GM18870 (cell line): ENCODE results near the gene CEACAM1.
"Not testable (repeated sequence)": the region's sequence is repeated elsewhere in the genome, so short reads cannot be mapped to it uniquely, and the experiment has no call there.

ENCODE experiments used
- ATAC-seq: cut with Tn5 transposase; IDR thresholded peaks from one replicate; pipeline ENCODE4 v1.9.1; 2021; ENCODE audit warnings: moderate library complexity; ENCODE audit not compliant: unreplicated experiment

CEACAM1 gene

DNA sequence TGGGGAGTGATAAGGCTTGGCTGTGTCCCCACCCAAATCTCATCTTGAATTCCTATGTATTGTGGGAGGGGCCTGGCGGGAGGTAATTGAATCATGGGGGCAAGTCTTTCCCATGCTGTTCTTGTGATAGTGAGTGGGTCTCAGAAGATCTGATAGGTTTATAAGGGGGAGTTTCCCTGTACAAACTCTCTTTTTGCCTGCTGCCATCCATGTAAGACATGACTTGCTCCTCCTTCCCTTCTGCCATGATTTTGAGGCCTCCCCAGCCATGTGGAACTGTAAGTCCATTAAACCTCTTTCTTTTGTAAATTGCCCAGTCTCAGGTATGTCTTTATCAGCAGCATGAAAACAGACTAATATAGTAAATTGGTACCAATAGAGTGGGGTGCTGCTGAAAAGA, 20.8 kb upstream of the CEACAM1 start:
- not testable (repeated sequence) for ATAC-seq

DNA sequence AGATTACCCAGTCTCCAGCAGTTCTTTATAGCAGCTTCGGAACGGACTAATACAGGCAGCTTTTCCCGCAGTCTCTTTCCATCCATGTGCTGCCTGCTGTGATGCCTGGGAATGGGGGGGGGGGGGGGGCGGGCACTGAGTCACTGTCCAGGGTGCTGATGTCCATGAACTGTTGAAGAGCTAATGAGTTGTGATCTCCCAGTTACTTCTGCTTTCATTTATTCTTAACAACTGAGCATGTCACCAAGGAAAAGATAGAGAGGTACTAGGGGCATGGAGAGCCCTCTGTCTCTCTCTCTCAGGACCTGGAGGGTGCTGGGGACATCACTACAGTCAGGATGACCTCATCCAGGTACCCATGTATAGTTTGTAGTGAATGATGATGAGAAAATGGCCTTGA, 20.3 kb upstream of the CEACAM1 start:
- ATAC-seq: no peak

DNA sequence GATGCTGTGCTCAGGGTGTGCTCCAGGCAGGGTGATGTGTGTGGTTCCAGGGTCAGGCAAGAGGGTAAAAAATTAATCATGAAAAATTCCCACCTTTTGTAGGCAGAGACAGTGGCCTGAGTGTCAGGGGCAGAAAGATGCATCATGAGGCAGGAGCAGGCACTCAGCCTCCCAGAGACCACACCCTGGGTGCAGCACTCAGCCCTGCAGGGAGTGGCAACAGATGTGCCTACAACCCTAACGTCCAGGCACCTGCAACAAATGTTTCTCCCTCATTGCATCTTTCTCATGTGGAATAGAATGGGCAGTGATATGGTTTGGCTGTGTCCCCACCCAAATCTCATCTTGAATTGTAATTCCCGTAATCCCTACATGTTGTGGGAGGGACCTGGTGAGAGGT, 19.6 kb upstream of the CEACAM1 start:
- no peak for ATAC-seq

DNA sequence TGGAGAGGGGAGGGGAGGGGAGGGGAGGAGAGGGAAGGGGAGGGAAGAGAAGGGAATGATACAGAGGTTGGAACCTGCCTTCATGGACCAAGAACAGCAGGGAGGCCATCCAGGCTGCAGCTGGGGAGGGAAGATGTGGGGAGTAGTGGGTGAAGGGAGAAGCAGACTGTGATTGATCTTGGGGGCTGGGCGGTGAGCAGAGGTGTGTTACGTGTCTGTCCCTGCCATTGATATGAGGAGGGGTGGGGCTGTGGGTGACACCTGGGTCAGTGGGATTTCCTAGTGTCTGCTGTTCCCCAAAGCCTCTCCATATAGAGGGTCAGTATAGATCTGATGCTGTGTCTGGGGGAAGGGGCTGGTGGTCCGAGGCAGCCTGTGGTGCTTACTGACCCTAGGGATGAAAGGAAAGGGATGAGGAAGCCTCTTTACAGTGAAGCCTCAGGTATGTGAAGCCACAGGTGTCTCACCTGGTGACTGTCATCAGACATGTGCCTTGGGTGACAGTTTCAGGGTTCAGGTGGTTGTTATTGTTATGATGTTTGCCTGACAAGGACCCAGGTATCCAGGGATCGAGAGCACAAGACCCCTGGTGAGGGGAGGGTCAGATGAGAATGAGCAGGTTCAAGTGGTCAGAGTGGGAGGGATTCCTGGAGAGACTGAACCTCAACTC, 18.7 kb upstream of the CEACAM1 start:
- no peak for ATAC-seq

DNA sequence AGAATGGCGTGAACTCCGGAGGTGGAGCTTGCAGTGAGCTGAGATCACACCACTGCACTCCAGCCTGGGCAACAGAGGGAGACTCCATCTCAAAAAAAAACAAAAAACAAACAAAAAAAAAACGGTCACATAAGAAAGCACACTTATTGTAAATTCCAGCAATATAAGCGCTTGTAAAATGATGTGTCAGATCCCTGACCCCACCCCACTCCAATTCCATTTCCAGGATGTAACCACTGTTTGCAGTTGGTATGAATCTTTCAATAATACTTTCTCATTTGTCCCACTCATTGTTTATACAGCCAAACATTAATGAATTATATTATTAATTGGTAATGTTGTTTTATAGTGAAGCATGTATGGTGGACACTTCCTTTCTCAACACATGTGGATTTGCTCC, 15.9 kb upstream of the CEACAM1 start:
- ATAC-seq: no peak

DNA sequence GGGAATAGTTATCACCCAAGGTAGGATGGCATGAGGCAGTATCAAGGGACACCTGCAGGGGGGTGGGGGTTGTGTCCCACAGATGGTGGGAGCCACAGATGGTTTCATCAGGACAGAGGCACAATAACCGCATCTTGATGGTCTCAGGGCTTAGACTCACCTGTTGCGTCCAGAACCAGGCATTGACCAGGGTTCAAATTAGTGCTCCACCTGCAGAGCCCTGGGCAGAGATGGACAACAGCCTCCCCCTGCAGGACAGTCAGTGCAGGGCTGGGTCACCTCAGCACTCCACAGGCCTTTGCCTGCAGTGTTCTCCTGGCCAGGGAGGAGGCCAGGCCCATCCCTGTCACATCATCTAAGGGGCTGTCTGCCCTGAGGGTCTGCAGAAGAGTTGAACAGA, 14.5 kb upstream of the CEACAM1 start:
- no peak for ATAC-seq

DNA sequence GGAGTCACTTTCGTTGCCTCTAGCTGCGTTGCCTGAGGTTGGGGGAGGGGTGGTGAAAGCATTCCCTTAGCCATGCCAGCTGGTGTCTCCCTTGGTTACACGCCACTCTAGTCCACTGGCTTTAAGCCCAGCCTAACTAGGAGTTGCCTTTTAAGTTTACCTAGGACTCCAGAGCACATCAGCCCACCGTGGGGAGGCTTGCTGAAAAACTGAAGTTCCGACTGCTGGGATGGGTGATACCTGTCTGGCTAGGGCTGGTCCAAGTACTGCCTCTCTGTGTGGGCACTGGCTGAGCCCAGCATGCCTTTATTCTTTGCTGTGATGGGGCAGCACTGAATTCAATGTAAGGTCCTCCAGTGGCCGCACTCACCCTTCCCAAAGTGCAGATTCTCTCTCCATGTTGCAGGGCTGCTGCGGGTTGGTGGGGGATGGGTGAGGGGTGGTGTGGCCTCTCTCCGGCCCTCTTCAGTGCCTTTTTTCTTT, 11.8 kb upstream of the CEACAM1 start:
- ATAC-seq: no peak

DNA sequence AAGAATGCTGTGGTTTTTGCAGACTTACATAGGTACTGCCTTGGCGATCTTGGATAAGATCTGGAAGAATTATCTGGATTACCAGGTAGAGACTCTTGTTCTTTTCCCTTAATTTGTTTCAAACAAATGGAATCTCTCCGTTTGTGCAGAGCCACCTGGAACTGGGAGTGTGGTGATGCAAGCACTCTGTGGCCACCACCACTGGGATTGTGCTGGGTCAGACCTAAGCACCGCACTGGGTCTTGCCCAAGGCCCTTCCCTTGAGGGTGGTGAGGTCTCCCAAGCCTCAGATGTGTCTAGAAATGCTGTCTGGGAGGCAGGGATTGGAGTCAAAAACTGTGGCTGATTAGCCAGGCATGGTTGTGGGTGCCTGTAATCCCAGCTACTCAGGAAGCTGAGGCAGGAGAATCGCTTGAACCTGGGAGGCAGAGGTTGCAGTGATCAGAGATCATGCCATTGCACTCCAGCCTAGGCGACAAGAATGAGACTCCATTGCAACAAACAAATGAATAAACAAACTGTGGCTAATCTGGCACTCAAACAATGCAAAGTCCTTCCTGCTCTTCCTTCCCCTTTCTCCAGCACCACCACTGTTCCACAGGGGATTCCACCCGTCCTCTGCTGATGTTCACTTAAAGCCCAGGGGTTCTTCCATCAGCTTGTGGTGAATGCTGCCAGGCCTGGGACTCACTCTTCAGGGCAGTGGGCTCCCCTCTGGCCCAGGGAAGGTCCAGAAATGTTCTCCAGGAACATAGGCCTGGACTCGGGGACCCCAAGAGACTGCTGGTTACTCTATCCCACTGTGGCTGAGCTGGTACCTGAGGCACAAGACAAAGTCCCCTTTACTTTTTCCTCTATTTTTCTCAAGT, 10.8 kb upstream of the CEACAM1 start:
- no peak for ATAC-seq

DNA sequence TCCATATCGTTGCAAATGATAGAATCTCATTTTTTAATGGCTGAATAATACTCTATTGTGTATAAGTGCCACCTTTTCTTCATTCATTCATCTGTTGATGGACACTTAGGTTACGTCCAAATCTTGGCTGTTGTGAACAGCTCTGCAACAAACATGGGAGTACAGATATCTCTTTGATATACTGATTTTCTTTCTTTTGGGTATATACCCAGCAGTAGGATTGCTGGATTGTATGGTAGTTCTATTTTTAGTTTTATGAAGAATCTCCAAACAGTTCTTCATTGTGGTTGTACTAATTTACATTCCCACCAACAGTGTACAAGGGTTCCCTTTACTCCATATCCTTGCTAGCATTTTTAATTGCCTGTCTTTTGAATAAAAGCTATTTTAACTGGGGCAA, 7.0 kb upstream of the CEACAM1 start:
- not testable (repeated sequence) for ATAC-seq

DNA sequence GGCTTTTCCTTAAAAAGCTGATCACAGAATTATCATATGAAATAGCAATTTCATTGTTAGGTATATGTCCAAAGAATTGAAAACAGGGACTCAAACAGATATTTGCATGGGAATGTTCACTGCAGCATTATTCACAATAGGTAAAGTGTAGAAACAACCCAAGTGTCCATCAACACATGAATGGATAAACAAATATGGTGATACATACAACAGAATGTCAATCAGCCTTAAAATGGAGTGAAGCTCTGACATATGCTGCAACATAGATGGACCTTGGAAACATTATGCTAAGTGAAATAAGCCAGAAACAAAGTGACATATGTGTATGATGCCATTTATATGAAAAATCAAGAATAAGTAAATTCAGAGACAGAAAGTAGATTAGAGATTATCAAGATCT, 6.1 kb upstream of the CEACAM1 start:
- ATAC-seq: no peak

DNA sequence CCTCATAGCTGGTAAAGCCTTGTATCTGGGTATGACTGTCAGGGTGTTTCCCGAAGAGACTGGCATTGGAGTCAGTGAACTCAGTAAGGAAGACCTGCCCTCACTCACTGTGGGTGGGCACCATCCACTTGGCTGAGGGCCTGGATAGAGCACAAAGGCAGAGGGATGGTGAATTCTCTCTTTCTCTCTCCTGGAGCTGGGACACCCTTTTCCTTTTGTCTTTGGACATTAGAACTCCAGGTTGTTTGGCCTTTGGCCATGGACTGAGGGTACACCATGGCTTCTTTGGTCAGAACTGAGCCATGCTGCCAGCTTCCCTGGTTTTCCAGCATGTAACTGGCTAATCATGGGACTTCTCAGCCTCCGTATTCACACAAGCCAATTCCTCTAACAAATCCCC, 4.6 kb upstream of the CEACAM1 start:
- ATAC-seq: no peak

DNA sequence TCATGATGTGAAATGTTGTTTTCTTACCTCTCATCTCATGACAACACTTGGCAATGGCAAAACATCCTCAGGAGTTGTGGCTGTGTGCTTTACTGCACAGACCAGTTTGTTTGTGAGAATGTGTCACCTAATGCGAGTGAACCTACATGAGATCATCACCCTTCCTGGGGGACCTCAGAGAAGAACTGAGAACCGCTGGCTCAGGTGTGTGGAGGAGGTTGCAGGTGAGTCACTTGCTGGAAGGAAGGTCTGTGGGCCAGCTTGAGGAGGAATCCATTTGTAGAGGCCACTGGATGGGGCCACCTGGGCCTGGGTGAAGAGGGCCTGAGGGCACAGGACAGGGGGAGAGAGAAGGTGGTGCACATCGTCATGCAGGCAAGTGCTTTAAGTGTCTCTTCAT, 3.0 kb upstream of the CEACAM1 start:
- no peak for ATAC-seq

DNA sequence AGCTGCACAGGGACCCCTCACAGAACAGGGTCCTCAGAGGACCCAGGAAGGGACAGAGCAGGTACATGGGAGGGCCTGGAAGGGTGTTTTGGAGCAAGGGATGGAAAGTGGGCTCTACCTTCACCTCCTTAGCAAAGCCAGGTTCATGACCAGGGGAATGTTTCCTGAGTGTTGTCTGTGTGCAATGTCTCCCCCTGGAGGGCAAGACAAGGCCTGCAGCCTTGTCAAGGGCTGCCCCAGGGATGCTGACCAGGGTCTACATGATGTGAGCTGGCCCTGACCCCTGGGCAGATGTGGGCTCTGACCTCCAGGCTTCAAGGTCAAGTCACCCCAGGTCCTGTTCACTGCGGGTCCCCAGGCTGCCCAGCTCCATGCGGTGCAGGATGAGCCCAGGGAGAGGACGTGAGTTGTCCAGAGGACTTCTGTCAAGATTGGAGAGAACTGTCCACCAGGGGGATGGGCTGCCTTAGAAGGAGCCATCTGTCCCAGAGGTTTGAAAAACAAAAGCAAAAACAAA, 1.0 kb upstream of the CEACAM1 start:
- ATAC-seq: no peak

DNA sequence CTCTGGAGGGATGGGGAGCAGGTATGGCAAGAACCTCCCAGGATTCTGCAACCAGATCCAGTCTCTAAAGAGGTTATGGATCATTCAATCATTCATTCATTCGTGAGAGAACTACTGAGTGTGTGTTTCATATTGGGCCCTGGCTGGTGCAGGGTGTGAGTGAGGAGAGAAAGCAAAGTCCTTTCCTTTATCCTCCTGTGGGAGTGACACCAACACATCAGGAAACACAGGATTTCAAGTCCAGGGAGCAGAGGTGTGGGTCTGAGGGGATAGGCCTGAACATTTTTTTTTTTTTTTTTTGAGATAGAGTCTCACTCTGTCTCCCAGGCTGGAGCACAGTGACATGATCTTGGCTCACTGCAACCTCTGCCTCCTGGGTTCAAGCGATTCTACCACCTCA, 3.3 kb downstream of the CEACAM1 start:
- ATAC-seq: no peak

DNA sequence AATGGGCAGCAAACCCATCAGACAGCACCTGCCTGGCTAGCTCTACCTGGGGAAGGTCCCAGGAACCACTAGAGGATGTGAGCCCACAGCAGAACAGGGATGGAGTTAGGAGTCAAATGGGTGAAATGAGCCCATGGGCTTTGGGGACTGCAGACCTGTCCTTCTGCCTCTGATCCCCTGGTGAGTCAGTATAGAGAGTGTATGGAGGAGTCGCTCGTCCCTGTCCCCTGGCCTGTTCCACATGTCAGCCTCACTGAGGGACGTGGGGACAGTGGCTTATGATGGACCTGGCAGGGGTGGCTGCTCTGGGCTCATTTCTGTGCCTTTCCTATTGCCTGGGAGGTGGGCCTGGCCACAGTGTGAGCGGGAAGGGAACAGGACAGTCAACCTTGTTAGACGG, 4.0 kb downstream of the CEACAM1 start:
- no peak for ATAC-seq

DNA sequence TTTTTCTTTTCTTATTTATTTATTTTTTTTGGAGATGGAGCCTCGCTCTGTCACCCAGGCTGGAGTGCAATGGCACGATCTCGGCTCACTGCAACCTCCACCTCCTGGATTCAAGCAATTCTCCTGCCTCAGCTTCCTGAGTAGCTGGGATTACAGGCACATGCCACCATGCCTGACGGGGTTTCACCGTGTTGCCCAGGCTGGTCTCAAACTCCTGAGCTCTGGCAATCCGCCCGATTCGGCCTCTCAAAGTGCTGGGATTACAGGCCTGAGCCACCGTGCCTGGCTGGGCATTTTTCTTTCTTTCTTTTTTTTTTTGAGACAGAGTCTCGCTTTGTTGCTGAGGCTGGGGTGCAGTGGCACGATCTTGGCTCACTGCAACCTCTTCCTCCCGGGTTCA, 6.0 kb downstream of the CEACAM1 start:
- not testable (repeated sequence) for ATAC-seq

DNA sequence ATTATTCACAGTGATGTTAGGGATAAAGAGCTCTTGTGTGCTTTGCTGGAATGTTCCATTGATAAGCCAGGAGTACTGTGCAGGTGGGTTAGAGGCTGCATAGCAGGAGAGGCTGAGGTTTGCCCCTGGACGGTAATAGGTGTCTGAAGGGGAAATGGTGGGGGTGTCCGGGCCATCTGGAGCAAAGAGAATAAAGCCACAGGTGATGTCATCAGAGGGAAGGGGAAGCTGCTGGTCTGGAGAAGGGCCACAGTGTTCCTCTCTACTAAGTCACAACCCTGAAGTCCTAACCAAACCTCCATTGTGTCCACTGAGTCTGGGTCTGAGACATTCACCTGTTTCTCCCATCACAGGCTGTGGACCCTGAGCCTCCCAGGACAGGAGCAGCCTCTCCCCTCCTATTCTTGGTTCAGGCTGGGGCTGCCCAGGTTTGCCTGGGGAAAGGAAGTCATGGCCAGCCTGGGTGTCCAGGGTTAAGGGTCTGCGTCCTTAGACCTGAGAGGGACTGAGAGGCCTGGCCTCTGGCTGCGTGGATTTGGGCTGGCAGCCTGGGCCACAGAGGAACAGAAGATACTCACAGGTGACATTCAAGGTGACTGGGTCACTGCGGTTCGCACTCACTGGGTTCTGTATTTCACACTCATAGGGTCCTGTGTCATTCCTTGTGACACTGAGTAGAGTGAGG, 6.8 kb downstream of the CEACAM1 start:
- ATAC-seq: no peak

DNA sequence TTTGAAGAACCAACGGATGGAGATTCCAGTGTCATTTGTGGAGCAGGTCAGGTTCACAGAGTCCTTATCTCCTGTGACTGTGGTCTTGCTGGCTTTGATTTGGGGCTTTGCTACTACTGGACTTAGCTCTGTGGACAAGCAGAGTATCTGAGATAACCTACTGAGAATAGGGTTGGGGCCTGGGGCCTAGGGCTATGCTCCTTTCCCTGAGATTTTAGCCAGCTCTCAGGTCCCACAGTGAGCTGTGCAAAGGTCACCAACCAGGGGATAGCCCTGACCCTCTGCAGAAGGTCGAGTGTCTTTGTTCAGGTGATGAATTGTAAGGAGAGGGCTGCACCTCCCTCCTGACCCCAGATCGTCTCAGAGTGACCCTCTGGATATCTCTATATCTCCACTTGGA, 9.2 kb downstream of the CEACAM1 start:
- no peak for ATAC-seq

DNA sequence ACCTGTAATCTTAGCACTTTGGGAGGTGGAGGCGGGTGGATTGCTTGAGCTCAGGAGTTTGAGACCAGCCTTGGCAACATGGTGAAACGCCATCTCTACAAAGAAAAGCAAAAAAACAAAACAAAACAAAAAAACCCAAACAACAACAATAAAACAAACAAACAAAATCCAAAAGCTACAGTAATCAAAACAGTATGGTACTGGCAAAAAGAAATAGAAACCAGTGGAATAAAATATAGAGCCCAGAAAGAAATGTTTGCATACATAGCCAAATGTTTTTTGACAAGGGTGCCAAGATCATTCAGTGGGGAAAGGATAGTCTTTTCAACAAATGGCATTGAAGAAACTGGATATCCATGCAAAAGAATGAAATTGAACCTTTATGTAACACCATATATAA, 11.5 kb downstream of the CEACAM1 start:
- ATAC-seq: no peak

DNA sequence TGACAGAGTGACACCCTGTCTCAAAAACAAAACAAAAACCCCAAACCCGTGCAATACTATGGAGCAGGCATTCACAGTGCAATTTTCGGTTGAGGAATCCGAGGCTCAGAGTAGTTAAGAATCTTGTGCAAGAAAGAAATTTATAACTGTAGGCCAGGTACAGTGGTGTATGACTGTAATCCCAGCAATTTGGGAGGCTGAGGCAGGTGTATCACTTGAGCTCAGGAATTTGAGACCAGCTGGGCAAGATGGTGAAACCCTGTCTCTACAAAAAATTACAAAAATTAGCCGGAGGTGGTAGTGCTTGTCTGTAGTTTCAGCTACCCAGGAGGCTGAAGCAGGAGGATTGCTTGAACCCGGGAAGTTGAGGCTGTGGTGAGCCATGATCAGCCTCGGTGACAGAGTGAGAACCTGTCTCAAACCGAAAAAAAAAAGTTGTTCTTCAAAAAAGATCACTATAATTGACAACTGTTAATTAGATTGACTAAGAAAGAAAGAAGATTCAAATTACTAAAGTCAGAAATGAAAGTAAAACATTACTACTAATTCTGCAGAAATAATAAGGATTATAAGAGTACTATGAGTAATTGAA, 12.9 kb downstream of the CEACAM1 start:
- no peak for ATAC-seq

DNA sequence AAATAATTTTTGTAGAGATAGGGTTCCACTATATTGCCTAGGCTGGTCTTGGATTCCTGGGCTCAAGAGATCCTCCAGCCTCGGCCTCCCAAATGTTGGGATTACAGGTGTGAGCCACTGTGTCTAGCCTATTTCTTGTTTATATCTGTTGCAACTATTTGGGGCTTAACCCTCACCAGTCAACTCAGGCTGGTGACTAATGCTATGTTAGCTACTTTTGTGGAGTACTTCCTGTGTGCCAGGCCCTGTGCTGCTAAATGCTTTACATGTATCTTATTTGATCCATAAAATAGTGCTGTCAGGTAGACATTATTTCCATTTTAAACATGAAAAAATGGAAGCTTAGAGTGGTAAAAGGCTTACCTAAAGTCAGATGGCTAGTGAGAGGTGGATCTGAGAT, 13.8 kb downstream of the CEACAM1 start:
- no peak for ATAC-seq
